Body of pancreas (tissue), 4 donors: ENCODE data around the gene HNRNPU.

Source experiments
- CTCF ChIP-seq, 7 experiments: fragments of 450-650 bp in 4 of 7; fragments of 200-600 bp in 3 of 7; sonication (generic) in 3 of 7; IDR thresholded peaks; one replicate each; pipeline ENCODE4 v1.5.1; 2016 to 2019; ENCODE audit warnings: antibody characterized with exemption in 7 of 7
- POLR2A ChIP-seq, 3 donors: fragments of 450-650 bp; IDR thresholded peaks; one replicate each; pipeline ENCODE4 v1.6.1; 2016; ENCODE audit warnings: antibody characterized with exemption in 3 of 3, mild to moderate bottlenecking in 2 of 3

- TF ChIP-seq CTCF (IDR thresholded peaks at IDR 0.05) (no peak), POLR2A (IDR thresholded peaks at IDR 0.05) (no peak)
Measured at GRCh38 chr1:244863491-244864252, 671 bp downstream of the HNRNPU start.
